Activated CD8-positive, alpha-beta memory T cell treated with anti-CD3 and anti-CD28 coated beads for 36 hours (primary cell): Measurements from ENCODE around the gene SETD3. TPM values are rescaled to one million over a fixed set of nuclear protein-coding genes. Genes with fewer than 3 reads are reported as not detected.

Source experiments
- CTCF ChIA-PET: fragments of 350-600 bp; sonication (Branson Sonifier 250); formaldehyde crosslinking; loops from one replicate; lab custom pipeline; 2021; ENCODE audit warnings: antibody characterized with exemption; lab: Charles Lee
- POLR2A ChIA-PET: fragments of 350-600 bp; sonication (Branson Sonifier 250); formaldehyde crosslinking; loops from one replicate; lab custom pipeline; 2021; ENCODE audit warnings: antibody characterized with exemption; lab: Charles Lee
- total RNA-seq, 2 experiments: library from RNA; stranded (reverse); gene quantifications; one replicate each; pipeline ENCODE4 v1.2.3, GENCODE V29; 2021

The SETD3 gene
- total RNA-seq, 2 experiments from 2014 or later = 59.3 to 60.1 TPM

- POLR2A ChIA-PET = no interaction called here
- CTCF ChIA-PET = interaction anchor here (0.6 to 1.2 kb wide), 2 partner anchors 22 to 79 kb away, joined by 3 to 4 read pairs; no protein-coding TSS in a partner anchor
Measured at GRCh38 chr14:99437706-99438105, 43.0 kb downstream of the SETD3 start.

DNA sequence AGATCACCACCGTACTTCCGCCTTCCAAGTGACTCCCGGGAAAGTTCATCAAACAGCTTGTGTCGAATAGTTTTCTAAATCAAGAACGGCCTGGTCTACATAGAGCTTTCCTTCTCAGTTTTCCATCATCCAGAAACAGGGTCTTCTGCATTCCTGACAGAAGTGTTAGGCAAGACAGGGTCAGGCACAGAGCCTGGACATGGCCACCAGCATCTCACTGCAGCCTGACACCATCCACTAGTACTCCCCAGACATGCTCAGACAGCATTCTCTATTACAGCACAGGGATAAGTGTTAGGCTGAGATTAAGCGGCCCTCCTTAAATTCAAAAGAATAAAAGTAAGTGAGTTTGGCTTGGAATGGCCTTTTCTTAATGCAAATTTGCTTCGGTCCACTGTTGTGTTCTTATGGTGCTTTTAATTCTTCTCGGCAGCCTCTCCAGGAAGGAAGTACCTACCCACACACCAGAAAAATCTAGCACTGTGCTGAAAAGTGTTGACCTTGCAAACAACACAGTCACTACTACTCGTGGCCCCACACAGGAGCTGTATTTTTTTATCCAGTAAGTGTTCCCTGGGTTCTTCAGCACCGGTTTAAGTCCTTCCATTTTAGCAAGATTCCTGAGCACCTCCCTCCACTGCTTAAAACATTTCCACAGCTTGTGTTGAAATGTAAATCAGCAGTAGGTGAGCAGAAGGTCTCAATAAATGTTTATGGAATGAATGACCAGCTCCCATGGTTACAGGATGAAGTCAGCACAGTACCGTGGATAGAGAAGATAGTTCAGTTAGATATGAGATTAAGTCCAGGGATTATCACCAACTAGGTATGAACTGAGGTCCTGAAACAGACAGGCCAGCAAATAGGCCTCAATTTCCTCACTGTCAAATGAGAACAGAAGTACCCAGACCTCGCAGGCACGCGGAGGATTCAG, 44.1 kb downstream of the SETD3 start:
- ChIA-PET CTCF (interaction anchor here (1.0 to 1.2 kb wide), 2 partner anchors 20 to 42 kb away, joined by 3 to 4 read pairs; no protein-coding TSS in a partner anchor), POLR2A (no interaction called here)

DNA sequence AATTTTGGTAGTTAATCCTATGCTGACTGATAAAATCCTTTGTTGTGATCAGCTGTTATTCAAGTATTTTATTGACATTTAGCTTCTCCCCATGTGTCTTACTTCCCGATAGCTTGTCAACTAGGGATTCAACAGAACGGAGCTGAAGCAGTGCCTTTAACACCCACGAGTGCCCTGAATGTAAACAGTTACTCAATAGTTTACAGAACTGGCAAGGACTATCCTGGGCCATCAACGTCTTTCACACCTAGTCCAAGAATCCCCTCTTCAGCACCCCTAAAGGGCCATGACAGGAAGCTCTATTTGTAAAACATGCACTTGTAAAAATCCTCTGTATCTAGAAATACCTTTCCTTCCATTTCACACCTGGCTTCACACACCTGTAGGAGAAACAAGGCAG, 45.3 kb downstream of the SETD3 start:
- ChIA-PET POLR2A (interaction anchor here (0.7 kb wide), 1 partner anchor 200 kb away, joined by 8 read pairs; no protein-coding TSS in a partner anchor), CTCF (interaction anchor here (1.2 to 1.7 kb wide), 2 partner anchors 20 to 43 kb away, joined by 3 to 5 read pairs; no protein-coding TSS in a partner anchor)

- ChIA-PET POLR2A (interaction anchor here (0.6 kb wide), 1 partner anchor 813 kb away, joined by 3 read pairs; no protein-coding TSS in a partner anchor), CTCF (no interaction called here)
Measured at GRCh38 chr14:99432485-99432884, 48.2 kb downstream of the SETD3 start.

DNA sequence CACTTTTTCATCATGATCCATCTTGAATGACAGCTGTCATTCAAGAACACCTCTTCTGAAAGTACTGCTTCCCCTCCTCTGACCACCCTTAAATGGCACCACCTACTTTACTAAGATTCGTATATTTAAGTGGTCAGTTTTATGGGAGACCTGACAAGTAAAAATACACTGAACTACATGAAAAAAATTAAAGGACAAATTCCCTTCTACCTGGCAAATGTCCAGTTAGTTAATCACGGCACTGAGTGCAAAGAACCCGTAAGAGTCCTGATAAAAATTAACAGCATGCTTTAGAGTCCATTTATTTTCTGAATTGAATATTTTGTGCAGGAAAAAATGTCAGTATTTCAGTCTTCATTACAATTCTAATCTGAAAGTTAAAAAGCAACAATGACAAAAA, 48.7 kb downstream of the SETD3 start:
- CTCF ChIA-PET = no interaction called here
- POLR2A ChIA-PET = interaction anchor here (0.6 kb wide), 1 partner anchor 813 kb away, joined by 3 read pairs; no protein-coding TSS in a partner anchor

DNA sequence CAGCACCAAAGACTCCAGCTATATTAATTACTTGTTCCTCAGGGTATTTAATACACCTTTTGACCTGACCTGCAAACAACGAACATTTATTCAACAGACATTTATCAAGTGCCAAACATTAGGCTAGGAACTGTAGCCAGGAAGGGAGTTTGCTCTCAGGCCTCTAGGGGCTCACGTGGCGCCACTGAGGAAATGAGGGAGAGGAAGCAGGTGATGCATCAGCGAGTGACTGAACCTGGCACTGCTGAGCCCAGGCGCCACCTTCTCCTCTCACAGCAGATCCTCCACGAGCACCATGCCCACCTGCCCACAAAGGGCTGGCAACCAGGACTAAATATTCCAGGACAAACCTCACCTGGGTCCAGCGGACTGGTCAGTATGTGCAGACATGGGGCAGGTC, 50.2 kb downstream of the SETD3 start:
- POLR2A ChIA-PET = no interaction called here
- CTCF ChIA-PET = interaction anchor here (0.5 kb wide), 1 partner anchor 196 kb away, joined by 3 read pairs; no protein-coding TSS in a partner anchor

- ChIA-PET POLR2A (no interaction called here), CTCF (no interaction called here)
Measured at GRCh38 chr14:99427632-99428300, 52.9 kb downstream of the SETD3 start.

GRCh38 chr14:99426813-99427346, 53.8 kb downstream of the SETD3 start:
- ChIA-PET POLR2A (no interaction called here), CTCF (no interaction called here)

- ChIA-PET POLR2A (no interaction called here), CTCF (no interaction called here)
Measured at GRCh38 chr14:99426265-99426664, 54.4 kb downstream of the SETD3 start.

DNA sequence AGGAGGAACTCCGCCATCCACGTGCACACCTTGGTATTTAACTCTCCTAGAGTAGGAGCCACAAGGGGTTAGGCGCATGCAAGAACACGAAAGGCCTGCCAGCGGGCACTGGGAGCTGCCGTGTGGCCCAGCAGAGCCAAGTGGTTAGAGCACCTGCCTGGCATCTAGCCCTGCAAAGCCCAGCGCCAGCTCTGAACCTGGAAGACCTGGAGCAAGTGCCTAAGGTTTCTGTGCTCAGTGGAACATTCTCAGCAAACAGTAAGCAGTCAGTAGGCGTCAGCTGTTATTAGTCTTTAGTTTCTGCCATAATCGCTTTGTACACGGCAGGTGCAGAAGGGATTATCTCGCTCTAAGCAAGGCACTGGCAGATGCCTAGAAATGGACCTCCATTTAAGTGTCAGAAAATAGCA, 55.4 kb downstream of the SETD3 start:
- ChIA-PET POLR2A (no interaction called here), CTCF (interaction anchor here (1.3 kb wide), 1 partner anchor 36 kb away, joined by 4 read pairs; no protein-coding TSS in a partner anchor)

DNA sequence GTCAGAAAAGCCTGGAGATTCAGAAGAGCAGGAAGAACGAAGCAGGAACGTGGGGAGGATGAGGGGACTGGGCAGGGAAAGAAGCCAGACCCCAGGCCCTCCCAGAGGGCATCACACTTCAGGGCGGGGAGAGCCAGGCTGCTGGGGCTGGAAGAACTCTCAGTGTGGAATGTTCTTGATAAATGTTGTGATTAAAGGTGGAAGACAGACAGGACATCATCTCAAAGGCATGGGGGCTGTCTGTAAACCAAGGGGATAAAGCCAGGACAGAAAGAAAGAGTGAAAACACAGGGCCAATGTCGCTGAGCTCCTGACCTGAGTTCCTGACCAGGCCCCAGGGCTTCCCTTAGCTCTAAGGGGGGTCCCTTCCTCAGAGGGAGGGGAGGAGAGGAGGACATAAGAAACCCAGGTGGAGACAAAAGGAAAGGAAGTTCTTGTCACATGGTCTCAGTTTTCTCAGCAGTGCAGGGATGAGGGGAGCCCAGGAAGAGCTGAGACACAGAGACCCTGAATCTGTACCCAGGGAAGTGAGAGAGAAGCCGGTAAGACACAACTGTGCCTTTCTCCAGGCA, 56.3 kb downstream of the SETD3 start:
- CTCF ChIA-PET = no interaction called here

DNA sequence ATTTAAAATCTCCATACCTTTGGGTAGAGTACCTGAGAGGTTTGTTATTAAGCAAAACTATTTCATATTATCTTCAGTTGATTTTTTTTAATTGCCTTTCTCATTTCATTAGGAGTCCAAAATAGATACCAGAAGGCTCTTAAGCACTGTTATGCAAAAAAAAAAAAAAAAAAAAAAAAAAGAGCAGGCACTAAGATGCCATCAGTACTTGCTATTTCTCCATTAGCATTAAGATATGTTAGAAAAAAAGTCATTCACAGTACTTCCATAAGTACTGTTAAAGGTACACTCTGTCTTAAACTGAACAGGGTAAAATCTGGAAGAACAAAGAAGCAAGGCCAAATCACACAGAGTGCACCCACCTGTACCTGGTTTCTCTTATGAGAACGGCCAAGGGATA, 57.2 kb downstream of the SETD3 start:
- ChIA-PET CTCF (no interaction called here), POLR2A (no interaction called here)

More for the DNA sequence above, 56.3 kb downstream of the SETD3 start:
- POLR2A ChIA-PET = no interaction called here

- CTCF ChIA-PET = interaction anchor here (1.4 kb wide), 1 partner anchor 30 kb away, joined by 3 read pairs; no protein-coding TSS in a partner anchor
- POLR2A ChIA-PET = no interaction called here
Measured at GRCh38 chr14:99422228-99423010, 58.2 kb downstream of the SETD3 start.

DNA sequence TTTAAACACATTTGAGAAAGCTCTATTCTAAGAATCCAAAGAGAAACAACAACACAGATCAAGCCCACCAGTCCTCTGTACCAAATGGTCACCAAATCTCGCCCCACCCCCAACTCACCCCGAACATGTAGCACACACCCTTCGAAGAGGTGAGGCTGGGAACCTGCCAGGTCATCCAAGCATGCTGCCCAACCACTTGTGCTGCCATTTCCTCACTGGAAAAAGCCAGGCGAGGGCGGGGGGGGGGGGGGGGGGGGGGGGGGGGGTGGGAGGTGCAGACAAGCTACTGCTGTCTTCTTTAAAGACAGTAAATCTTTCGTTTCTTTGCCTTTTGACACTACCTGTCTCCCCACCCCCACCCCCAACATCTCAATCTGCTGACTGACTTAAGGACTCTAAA, 59.9 kb downstream of the SETD3 start:
- ChIA-PET POLR2A (no interaction called here), CTCF (no interaction called here)

DNA sequence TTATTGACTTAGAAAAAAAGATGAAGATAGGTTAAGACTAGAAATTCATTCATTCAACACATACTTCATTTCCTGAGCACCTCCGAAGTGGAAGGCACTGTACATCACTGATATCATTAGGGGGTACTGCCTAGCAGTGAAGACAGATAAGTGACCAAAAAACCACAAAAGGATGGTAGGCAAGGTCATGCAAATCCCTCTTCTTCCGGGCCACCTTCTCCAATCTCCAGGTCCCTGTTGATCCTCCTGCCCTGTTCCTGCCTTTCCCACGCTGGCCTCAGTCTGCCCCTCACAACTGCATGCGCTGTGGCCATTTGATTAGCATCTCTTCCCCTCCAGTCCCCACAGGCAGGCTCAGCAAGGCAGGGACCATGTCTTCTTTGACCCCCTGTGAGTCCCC, 60.8 kb downstream of the SETD3 start:
- POLR2A ChIA-PET = no interaction called here
- CTCF ChIA-PET = no interaction called here

DNA sequence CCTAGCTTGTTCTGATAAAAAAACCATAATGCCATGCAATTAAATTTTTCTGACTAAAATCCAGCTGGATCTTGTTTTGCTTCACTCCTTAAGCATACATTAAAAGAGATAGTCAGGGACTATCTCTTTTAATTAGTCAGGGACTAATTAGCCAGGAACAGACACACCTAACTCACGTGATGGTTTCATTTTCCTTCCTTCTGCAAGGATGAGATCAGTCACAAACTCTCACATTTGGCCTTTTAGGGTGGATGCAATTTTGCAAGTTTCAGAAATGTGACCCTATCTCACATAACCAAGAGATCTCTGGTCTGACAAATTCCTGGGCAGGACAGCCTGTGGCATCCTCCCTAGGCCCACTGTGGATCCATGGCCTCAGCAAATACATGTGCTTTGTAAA, 62.4 kb downstream of the SETD3 start:
- CTCF ChIA-PET = interaction anchor here (0.7 to 2.0 kb wide), 3 partner anchors 25 to 98 kb away, joined by 3 to 6 read pairs (median 3); no protein-coding TSS in a partner anchor
- POLR2A ChIA-PET = no interaction called here

- CTCF ChIA-PET = interaction anchor here (1.0 to 2.3 kb wide), 6 partner anchors 9 to 97 kb away, joined by 3 to 16 read pairs (median 8); no protein-coding TSS in a partner anchor
- POLR2A ChIA-PET = no interaction called here
Measured at GRCh38 chr14:99416909-99417308, 63.8 kb downstream of the SETD3 start.
